ENCODE measurements around the gene RNF113B. TPM values are rescaled to one million over a fixed set of nuclear protein-coding genes. Genes with fewer than 3 reads are reported as not detected.

The RNF113B gene
- total RNA-seq, 2 experiments from 2014 or later = not detected

DNA sequence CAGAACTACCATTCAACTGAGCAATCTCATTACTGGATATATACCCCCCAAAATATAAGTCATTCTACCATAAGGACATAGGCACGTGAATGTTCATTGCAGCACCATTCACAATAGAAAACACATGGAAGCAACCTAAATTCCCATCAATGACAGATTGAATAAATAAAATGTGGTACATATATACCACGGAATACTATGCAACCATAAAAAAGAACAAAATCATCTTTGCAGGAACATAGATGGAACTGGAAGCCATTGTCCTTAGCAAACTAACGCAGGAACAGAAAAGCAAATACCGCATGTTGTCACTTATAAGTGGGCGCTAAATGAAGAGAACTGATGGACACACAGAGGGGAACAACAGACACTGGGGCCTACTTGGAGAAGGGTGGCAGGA is 14.1 kb downstream of the RNF113B start:
- DNase-seq (ENCODE audit: low spot score) = no peak
- Histone ChIP-seq H3K36me3 (ENCODE audit: insufficient read depth, low read length) (no peaks in the 10 kb centered on the region), H3K9me3 (ENCODE audit: low read length) (no peaks in the 10 kb centered on the region), H4K20me1 (ENCODE audit: insufficient read depth, low read length) (no peaks in the 10 kb centered on the region), H3K4me1 (ENCODE audit: insufficient read depth, low read length, poor library complexity, severe bottlenecking) (no peaks in the 10 kb centered on the region), H3K9me2 (ENCODE audit: insufficient read depth, low read length) (no peaks in the 10 kb centered on the region), H3K4me3 (ENCODE audit: low read depth, low read length, poor library complexity, severe bottlenecking) (no peak overlapping the region), H3K79me2 (ENCODE audit: insufficient read depth, low read depth, low read length) (no peaks in the 10 kb centered on the region), H2AFZ (ENCODE audit: low read length) (no peak overlapping the region), H3K27ac (ENCODE audit: low read depth, low read length, poor library complexity, severe bottlenecking) (no peak overlapping the region), H3K4me2 (ENCODE audit: low read length) (no peak overlapping the region)
- no TSS peak for BruUV-seq (replicated peaks)
- TF ChIP-seq, protein P1, sequence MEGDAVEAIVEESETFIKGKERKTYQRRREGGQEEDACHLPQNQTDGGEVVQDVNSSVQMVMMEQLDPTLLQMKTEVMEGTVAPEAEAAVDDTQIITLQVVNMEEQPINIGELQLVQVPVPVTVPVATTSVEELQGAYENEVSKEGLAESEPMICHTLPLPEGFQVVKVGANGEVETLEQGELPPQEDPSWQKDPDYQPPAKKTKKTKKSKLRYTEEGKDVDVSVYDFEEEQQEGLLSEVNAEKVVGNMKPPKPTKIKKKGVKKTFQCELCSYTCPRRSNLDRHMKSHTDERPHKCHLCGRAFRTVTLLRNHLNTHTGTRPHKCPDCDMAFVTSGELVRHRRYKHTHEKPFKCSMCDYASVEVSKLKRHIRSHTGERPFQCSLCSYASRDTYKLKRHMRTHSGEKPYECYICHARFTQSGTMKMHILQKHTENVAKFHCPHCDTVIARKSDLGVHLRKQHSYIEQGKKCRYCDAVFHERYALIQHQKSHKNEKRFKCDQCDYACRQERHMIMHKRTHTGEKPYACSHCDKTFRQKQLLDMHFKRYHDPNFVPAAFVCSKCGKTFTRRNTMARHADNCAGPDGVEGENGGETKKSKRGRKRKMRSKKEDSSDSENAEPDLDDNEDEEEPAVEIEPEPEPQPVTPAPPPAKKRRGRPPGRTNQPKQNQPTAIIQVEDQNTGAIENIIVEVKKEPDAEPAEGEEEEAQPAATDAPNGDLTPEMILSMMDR (conservative IDR thresholded peaks at IDR 0.05; ENCODE audit: low read length) = no peak
- TF ChIP-seq EZH2phosphoT487 (IDR thresholded peaks at IDR 0.05; ENCODE audit: borderline replicate concordance, low read depth, low read length) = no peak
- ChIA-PET POLR2A (no interaction called here), CTCF (ENCODE audit: unreplicated experiment) (no interaction called here)
- intact Hi-C loops (cut with micrococcal nuclease; ENCODE audit: unreplicated experiment) = no loop called here

- ChIA-PET POLR2A (interaction anchor here (0.6 kb wide), 1 partner anchor 20 kb away, joined by 3 read pairs; no protein-coding TSS in a partner anchor), CTCF (ENCODE audit: unreplicated experiment) (no interaction called here)
- Histone ChIP-seq H4K20me1 (ENCODE audit: insufficient read depth, low read length) (no peaks in the 10 kb centered on the region), H2AFZ (ENCODE audit: low read length) (no peak overlapping the region), H3K79me2 (ENCODE audit: insufficient read depth, low read depth, low read length) (no peaks in the 10 kb centered on the region), H3K27ac (ENCODE audit: low read depth, low read length, poor library complexity, severe bottlenecking) (no peak overlapping the region), H3K36me3 (ENCODE audit: insufficient read depth, low read length) (no peaks in the 10 kb centered on the region), H3K4me2 (ENCODE audit: low read length) (no peak overlapping the region), H3K4me3 (ENCODE audit: low read depth, low read length, poor library complexity, severe bottlenecking) (no peak overlapping the region), H3K9me3 (ENCODE audit: low read length) (no peaks in the 10 kb centered on the region), H3K4me1 (ENCODE audit: insufficient read depth, low read length, poor library complexity, severe bottlenecking) (no peaks in the 10 kb centered on the region), H3K9me2 (ENCODE audit: insufficient read depth, low read length) (no peaks in the 10 kb centered on the region)
- BruUV-seq (replicated peaks) = no TSS peak
- TF ChIP-seq, protein P1 (conservative IDR thresholded peaks at IDR 0.05; ENCODE audit: low read length) = no peak
- no peak for TF ChIP-seq EZH2phosphoT487 (IDR thresholded peaks at IDR 0.05; ENCODE audit: borderline replicate concordance, low read depth, low read length)
- intact Hi-C loops (cut with micrococcal nuclease; ENCODE audit: unreplicated experiment) = no loop called here
- no peak for DNase-seq (ENCODE audit: low spot score)
Observed at GRCh38 chr13:98158172-98158899, 18.7 kb downstream of the RNF113B start.

DNA sequence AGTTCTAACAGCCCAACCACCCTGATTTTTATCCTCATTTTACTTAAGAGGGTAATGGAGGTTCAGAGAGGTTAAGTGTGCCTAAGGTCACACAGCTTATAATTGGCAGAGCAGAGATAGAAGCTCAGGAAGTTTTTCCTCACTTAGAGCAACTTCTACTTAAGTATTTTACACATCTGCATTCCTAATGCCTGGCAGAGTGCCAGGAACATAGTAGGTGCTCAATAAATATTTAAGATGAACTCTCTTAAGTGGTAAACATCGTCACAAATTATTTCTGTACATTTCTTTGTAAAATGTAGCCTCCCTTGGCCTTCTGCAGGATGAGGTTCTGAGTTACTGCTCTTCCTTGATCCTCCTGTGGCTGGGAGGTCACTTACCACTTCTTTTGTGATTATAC is 19.5 kb downstream of the RNF113B start:
- DNase-seq (ENCODE audit: low spot score) = no peak
- Histone ChIP-seq H3K36me3 (ENCODE audit: insufficient read depth, low read length) (no peaks in the 10 kb centered on the region), H3K4me1 (ENCODE audit: insufficient read depth, low read length, poor library complexity, severe bottlenecking) (no peaks in the 10 kb centered on the region), H3K9me2 (ENCODE audit: insufficient read depth, low read length) (no peaks in the 10 kb centered on the region), H4K20me1 (ENCODE audit: insufficient read depth, low read length) (no peaks in the 10 kb centered on the region), H3K4me2 (ENCODE audit: low read length) (no peak overlapping the region), H3K9me3 (ENCODE audit: low read length) (no peaks in the 10 kb centered on the region), H3K27ac (ENCODE audit: low read depth, low read length, poor library complexity, severe bottlenecking) (no peak overlapping the region), H2AFZ (ENCODE audit: low read length) (no peak overlapping the region), H3K79me2 (ENCODE audit: insufficient read depth, low read depth, low read length) (no peaks in the 10 kb centered on the region), H3K4me3 (ENCODE audit: low read depth, low read length, poor library complexity, severe bottlenecking) (no peak overlapping the region)
- BruUV-seq (replicated peaks) = no TSS peak
- ChIA-PET POLR2A (no interaction called here), CTCF (ENCODE audit: unreplicated experiment) (no interaction called here)
- intact Hi-C loops (cut with micrococcal nuclease; ENCODE audit: unreplicated experiment) = no loop called here
- TF ChIP-seq, protein P1 (conservative IDR thresholded peaks at IDR 0.05; ENCODE audit: low read length) = no peak
- no peak for TF ChIP-seq EZH2phosphoT487 (IDR thresholded peaks at IDR 0.05; ENCODE audit: borderline replicate concordance, low read depth, low read length)

Data from OCI-LY7 (cell line).